ENCODE measurements around the gene CCDC87. TPM values are rescaled to one million over a fixed set of nuclear protein-coding genes. Genes with fewer than 3 reads are reported as not detected.

Gene CCDC87
- total RNA-seq, 1 donor from 2014 or later, result 0.21 TPM

- intact Hi-C loops (cut with DNase I), result no loop called here
- H3K4me1 ChIP-seq, result peaks cover 0 to 5% of the 10 kb centered on the region in 2 donors
- no peak overlapping the region for H3K27ac ChIP-seq
- H3K27me3 ChIP-seq, result no peaks in the 10 kb centered on the region
- no peaks in the 10 kb centered on the region for H3K9me3 ChIP-seq
- TF ChIP-seq CTCF (IDR thresholded peaks at IDR 0.05), result no peak
- no peaks in the 10 kb centered on the region for H3K36me3 ChIP-seq
- DNase-seq (ENCODE audit: low spot score in 2 of 2), result no peak
- no peak overlapping the region for H3K4me3 ChIP-seq
These were observed 37.4 kb downstream of the CCDC87 start for GRCh38 chr11:66555416-66555815.

GRCh38 chr11:66554602-66555001 lies 38.3 kb downstream of the CCDC87 start:
- intact Hi-C loops (cut with DNase I), result no loop called here
- H3K4me1 ChIP-seq, result peaks cover 0 to 5% of the 10 kb centered on the region in 2 donors
- no peak for TF ChIP-seq CTCF (IDR thresholded peaks at IDR 0.05)
- no peaks in the 10 kb centered on the region for H3K9me3 ChIP-seq
- no peak overlapping the region for H3K4me3 ChIP-seq
- no peaks in the 10 kb centered on the region for H3K36me3 ChIP-seq
- no peak for DNase-seq (ENCODE audit: low spot score in 2 of 2)
- H3K27me3 ChIP-seq, result no peaks in the 10 kb centered on the region
- H3K27ac ChIP-seq, result no peak overlapping the region

- Histone ChIP-seq H3K36me3 (no peaks in the 10 kb centered on the region), H3K27me3 (no peaks in the 10 kb centered on the region), H3K27ac (no peak overlapping the region), H3K4me3 (no peak overlapping the region), H3K9me3 (no peaks in the 10 kb centered on the region), H3K4me1 (peaks cover 0 to 6% of the 10 kb centered on the region in 2 donors)
- DNase-seq (ENCODE audit: low spot score in 2 of 2), result no peak
- intact Hi-C loops (cut with DNase I), result no loop called here
- no peak for TF ChIP-seq CTCF (IDR thresholded peaks at IDR 0.05)
These were observed 42.0 kb downstream of the CCDC87 start for GRCh38 chr11:66550887-66551286.

- Histone ChIP-seq H3K27ac (no peak overlapping the region), H3K27me3 (no peaks in the 10 kb centered on the region), H3K4me1 (peaks cover 3 to 15% of the 10 kb centered on the region in 2 donors), H3K36me3 (no peaks in the 10 kb centered on the region), H3K4me3 (no peak overlapping the region), H3K9me3 (no peaks in the 10 kb centered on the region)
- DNase-seq (ENCODE audit: low spot score in 2 of 2), result no peak
- TF ChIP-seq CTCF (IDR thresholded peaks at IDR 0.05), result no peak
- intact Hi-C loops (cut with DNase I), result no loop called here
These were observed 43.2 kb downstream of the CCDC87 start for GRCh38 chr11:66549696-66550095.

GRCh38 chr11:66548774-66549630 lies 43.9 kb downstream of the CCDC87 start:
- intact Hi-C loops (cut with DNase I), result no loop called here
- Histone ChIP-seq H3K27me3 (no peaks in the 10 kb centered on the region), H3K27ac (no peak overlapping the region), H3K36me3 (no peaks in the 10 kb centered on the region), H3K9me3 (no peaks in the 10 kb centered on the region), H3K4me1 (peaks cover 3 to 17% of the 10 kb centered on the region in 2 donors), H3K4me3 (no peak overlapping the region)
- DNase-seq (ENCODE audit: low spot score in 2 of 2), result no peak
- no peak for TF ChIP-seq CTCF (IDR thresholded peaks at IDR 0.05)

Measured in ascending aorta (tissue), 2 donors.